NT2/D1 (cell line): ENCODE data around the gene SLC6A19.

Experiments
- SUZ12 ChIP-seq: IDR thresholded peaks from 2 replicates; pipeline ENCODE4 v1.6.1; 2011; ENCODE audit not compliant: insufficient read length, insufficient read depth; ENCODE audit errors: extremely low read depth
- YY1 ChIP-seq: IDR thresholded peaks from 2 replicates; pipeline ENCODE4 v1.6.1; 2011; ENCODE audit not compliant: insufficient read length, insufficient read depth

DNA sequence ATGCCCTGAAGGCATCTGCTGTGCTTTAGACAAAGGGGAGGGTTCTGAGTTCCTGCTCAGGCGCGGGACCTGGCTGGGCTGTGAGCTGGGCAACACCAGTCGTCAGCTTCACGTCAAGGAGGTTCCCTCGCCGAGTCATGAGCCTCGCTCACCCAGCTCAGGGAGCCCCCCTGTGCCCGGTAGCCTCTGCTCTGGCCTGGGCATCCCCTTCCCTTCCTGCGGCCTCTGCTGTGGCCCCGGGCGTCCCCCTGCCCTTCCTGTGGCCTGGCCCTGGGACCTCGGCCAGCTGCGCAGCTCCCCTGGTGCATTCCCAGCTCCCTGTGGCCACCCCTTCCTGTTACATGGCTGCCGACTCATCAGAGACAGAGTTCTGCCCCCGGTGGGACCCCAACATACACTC lies 63.6 kb downstream of the SLC6A19 start:
- TF ChIP-seq YY1: no peak
- TF ChIP-seq SUZ12: no peak
